ENCODE data around the gene PPP1R1B. TPM values are rescaled to one million over a fixed set of nuclear protein-coding genes. Genes with fewer than 3 reads are reported as not detected.

The PPP1R1B gene
- total RNA-seq, 6 experiments from 2014 or later = not detected

- Mint-ChIP-seq H3K4me1 (ENCODE audit: low read depth) (peaks cover 12% of the 10 kb centered on the region), H3K27ac (no peak overlapping the region)
- DNase-seq = no peak
Observed at GRCh38 chr17:39662551-39663339, 36.0 kb downstream of the PPP1R1B start.

DNA sequence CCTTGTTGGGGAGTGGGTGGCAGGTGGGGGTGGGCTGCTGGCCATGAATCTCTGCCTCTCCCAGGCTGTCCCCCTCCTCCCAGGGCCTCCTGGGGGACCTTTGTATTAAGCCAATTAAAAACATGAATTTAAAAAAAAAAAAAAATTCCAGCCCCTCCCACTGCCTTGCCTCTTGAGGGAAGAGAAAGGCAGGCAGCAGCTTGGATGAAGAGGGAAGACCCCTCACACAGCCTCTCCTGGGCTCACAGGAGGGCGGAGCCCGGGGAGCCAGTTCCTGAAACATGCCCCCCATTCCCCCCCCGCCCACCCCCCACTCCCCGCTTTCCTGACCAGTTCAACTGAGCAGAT lies 36.6 kb downstream of the PPP1R1B start:
- Mint-ChIP-seq H3K9me3 (no peaks in the 10 kb centered on the region), H3K27ac (no peak overlapping the region), H3K36me3 (ENCODE audit: low read depth) (no peaks in the 10 kb centered on the region), H3K27me3 (ENCODE audit: insufficient read depth) (peaks cover 21% of the 10 kb centered on the region), H3K4me1 (ENCODE audit: low read depth) (peaks cover 12% of the 10 kb centered on the region), H3K4me3 (no peak overlapping the region)
- DNase-seq = no peak
- TF ChIP-seq, protein P1, sequence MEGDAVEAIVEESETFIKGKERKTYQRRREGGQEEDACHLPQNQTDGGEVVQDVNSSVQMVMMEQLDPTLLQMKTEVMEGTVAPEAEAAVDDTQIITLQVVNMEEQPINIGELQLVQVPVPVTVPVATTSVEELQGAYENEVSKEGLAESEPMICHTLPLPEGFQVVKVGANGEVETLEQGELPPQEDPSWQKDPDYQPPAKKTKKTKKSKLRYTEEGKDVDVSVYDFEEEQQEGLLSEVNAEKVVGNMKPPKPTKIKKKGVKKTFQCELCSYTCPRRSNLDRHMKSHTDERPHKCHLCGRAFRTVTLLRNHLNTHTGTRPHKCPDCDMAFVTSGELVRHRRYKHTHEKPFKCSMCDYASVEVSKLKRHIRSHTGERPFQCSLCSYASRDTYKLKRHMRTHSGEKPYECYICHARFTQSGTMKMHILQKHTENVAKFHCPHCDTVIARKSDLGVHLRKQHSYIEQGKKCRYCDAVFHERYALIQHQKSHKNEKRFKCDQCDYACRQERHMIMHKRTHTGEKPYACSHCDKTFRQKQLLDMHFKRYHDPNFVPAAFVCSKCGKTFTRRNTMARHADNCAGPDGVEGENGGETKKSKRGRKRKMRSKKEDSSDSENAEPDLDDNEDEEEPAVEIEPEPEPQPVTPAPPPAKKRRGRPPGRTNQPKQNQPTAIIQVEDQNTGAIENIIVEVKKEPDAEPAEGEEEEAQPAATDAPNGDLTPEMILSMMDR (IDR thresholded peaks at IDR 0.05) = no peak

More at GRCh38 chr17:39662551-39663339, 36.0 kb downstream of the PPP1R1B start:
- Mint-ChIP-seq H3K36me3 (ENCODE audit: low read depth) (no peaks in the 10 kb centered on the region), H3K4me3 (no peak overlapping the region), H3K27me3 (ENCODE audit: insufficient read depth) (peaks cover 18% of the 10 kb centered on the region), H3K9me3 (no peaks in the 10 kb centered on the region)
- TF ChIP-seq, protein P1 (IDR thresholded peaks at IDR 0.05) = no peak

DNA sequence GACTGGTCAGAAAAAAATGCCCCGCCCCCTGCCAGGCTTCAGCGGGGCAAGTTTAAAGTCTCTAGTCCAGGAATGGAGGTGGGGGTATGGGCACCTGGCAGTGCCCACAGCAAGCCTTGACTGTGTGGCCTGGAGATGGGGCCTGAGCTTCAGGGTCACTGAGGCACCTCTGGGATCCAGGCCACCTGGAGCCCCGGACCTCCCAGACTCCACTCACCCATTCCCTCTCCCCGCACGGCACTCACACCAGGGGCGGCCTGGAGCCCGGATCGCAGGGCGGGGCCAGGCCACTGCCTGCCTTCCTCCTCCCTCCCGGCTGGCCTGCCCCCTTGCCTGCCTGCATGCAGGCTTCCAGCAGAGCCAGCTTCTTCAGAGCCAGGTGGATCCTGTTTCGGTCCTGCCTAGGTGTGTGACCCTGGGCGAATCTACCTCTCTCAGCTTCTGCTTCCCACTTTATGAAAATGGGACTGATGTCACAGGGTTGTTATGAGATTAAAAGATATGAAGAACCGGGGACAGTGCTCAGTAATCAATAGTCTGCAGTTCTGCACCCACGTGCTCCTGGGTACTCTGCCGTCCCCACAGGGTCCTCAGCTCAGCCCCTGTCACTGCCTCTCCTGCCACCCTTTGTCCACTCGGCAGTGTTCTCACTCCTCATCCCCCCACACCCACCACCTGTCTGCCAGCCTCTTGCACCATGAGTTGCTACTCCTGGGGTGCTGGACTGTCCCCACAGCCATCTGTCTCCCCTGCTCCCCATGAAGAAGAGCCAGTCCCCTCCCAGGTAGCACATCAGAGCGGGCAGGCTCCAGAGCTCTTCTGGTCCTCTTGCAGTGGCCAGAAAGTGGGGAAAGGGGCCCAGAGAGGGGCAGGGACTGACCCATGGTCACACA lies 37.2 kb downstream of the PPP1R1B start:
- Mint-ChIP-seq H3K4me1 (ENCODE audit: low read depth) (peaks cover 18% of the 10 kb centered on the region), H3K4me3 (peak overlapping the region; percentile 56), H3K9me3 (no peaks in the 10 kb centered on the region), H3K36me3 (ENCODE audit: low read depth) (no peaks in the 10 kb centered on the region), H3K27me3 (ENCODE audit: insufficient read depth) (peaks cover 26% of the 10 kb centered on the region), H3K27ac (no peak overlapping the region)
- TF ChIP-seq, protein P1 (IDR thresholded peaks at IDR 0.05) = no peak
- no peak for DNase-seq

DNA sequence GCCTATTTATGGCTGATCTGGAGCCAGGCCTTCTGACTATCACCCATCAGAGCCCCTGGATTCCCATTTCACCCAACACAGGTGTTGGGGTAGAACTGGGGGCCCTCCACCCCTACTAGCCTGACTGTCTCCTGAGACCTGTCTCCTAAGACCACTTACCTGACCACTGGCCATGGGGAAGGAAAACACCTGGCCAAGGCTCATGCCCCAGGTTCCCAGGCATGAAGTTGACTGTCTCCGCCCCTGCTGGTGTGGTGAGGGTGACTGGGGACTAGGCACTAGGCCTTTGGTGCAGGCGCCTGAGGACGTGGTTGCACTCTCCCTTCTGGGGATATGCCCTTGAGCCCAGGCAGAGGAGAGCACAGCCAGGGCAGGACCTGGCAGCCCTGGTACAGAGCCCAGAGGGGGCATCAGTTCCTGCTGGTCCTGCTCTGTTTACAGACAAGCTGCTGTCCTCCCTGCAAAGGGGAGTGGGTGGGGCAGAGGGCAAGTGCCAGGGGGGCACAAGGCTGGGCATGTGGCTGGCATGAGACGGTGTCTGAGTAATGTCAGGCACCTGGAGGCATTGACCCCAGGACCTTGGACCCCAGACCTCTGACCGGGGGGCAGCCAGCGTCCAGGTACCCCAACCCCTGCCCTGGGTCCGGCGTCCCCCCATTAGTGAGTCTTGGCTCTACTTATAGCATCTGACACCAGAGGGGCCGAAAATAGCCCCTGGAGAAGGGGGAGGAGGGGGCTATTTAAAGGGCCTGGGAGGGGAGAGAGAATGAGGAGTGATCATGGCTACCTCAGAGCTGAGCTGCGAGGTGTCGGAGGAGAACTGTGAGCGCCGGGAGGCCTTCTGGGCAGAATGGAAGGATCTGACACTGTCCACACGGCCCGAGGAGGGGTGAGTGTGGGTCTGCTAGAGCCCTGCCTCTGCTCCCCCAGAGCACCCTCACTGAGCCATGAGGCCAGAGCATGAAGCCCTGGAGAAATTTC lies 38.1 kb downstream of the PPP1R1B start, which contains the start of gene TCAP:
Gene TCAP, plus strand, starts transcription at position 769 of the 981 bp plus-strand sequence. Its CDS starts 11 bp downstream, at position 780.
- no peaks in the 10 kb centered on the region for H3K9me3 Mint-ChIP-seq
- no peak within 1 kb of the TSS for H3K4me3 Mint-ChIP-seq
- H3K4me1 Mint-ChIP-seq (ENCODE audit: low read depth) = peaks cover 18% of the 10 kb centered on the region
- peaks cover 29% of the 10 kb centered on the region for H3K27me3 Mint-ChIP-seq (ENCODE audit: insufficient read depth)
- H3K27ac Mint-ChIP-seq = no peak within 1 kb of the TSS
- no peaks in the 10 kb centered on the region for H3K36me3 Mint-ChIP-seq (ENCODE audit: low read depth)
- DNase-seq = no peak
- TF ChIP-seq, protein P1 (IDR thresholded peaks at IDR 0.05) = no peak

Data from HFFc6 (cell line).